Measurements from ENCODE around the gene PRR19.

The PRR19 gene

GRCh38 chr19:42355896-42356295 lies 54.0 kb downstream of the PRR19 start:
- Histone ChIP-seq H3K9me3 (ENCODE audit: insufficient read depth, low read depth, low read length) (no peaks in the 10 kb centered on the region), H3K9ac (ENCODE audit: low read depth, low read length, poor library complexity, severe bottlenecking) (no peak overlapping the region)

DNA sequence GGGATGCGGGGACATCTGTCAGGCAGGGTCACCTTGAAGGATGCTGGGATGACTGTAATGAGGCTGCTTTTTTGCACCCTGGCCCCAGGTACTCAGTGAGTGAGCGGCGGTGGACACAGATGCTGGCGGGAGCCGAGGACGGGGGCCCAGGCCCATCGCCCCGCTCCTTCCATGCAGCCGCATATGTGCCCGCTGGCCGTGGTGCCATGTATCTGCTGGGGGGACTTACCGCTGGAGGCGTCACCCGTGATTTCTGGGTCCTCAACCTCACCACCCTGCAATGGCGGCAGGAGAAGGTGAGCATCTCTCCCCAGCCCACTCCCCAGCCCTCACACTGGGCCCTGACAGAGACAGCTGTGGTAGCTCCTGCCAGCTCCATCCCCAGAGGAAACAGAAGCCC lies 54.8 kb downstream of the PRR19 start:
- Histone ChIP-seq H2AFZ (ENCODE audit: low read length) (no peak overlapping the region), H3K4me2 (ENCODE audit: low read depth, low read length, poor library complexity, severe bottlenecking) (no peak overlapping the region), H3K27me3 (ENCODE audit: insufficient read depth, low read length, poor library complexity, severe bottlenecking) (no peaks in the 10 kb centered on the region), H3K79me2 (ENCODE audit: insufficient read depth, low read length) (no peaks in the 10 kb centered on the region), H3K9me3 (ENCODE audit: insufficient read depth, low read depth, low read length) (no peaks in the 10 kb centered on the region), H3K9me2 (replicated peaks; ENCODE audit: low read depth, low read length) (no peaks in the 10 kb centered on the region), H3K36me3 (ENCODE audit: insufficient read depth, low read length) (peaks cover 7% of the 10 kb centered on the region; the same call in 1 of the 2 replicates), H3K4me1 (ENCODE audit: insufficient read depth, low read length, poor library complexity, severe bottlenecking) (no peaks in the 10 kb centered on the region), H3K9ac (ENCODE audit: low read depth, low read length, poor library complexity, severe bottlenecking) (no peak overlapping the region), H3K4me3 (ENCODE audit: low read length, poor library complexity, severe bottlenecking) (no peak overlapping the region), H3F3A (ENCODE audit: low read depth) (no peaks in the 10 kb centered on the region), H4K20me1 (ENCODE audit: insufficient read depth, low read length, poor library complexity, severe bottlenecking) (no peaks in the 10 kb centered on the region)
- TF ChIP-seq, protein P1, sequence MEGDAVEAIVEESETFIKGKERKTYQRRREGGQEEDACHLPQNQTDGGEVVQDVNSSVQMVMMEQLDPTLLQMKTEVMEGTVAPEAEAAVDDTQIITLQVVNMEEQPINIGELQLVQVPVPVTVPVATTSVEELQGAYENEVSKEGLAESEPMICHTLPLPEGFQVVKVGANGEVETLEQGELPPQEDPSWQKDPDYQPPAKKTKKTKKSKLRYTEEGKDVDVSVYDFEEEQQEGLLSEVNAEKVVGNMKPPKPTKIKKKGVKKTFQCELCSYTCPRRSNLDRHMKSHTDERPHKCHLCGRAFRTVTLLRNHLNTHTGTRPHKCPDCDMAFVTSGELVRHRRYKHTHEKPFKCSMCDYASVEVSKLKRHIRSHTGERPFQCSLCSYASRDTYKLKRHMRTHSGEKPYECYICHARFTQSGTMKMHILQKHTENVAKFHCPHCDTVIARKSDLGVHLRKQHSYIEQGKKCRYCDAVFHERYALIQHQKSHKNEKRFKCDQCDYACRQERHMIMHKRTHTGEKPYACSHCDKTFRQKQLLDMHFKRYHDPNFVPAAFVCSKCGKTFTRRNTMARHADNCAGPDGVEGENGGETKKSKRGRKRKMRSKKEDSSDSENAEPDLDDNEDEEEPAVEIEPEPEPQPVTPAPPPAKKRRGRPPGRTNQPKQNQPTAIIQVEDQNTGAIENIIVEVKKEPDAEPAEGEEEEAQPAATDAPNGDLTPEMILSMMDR (conservative IDR thresholded peaks at IDR 0.05; ENCODE audit: low read length) = no peak
- no peak for TF ChIP-seq EZH2phosphoT487 (IDR thresholded peaks at IDR 0.05; ENCODE audit: borderline replicate concordance)

More at GRCh38 chr19:42355896-42356295, 54.0 kb downstream of the PRR19 start:
- Histone ChIP-seq H3K4me3 (ENCODE audit: low read length, poor library complexity, severe bottlenecking) (no peak overlapping the region), H4K20me1 (ENCODE audit: insufficient read depth, low read length, poor library complexity, severe bottlenecking) (no peaks in the 10 kb centered on the region), H3K27me3 (ENCODE audit: insufficient read depth, low read length, poor library complexity, severe bottlenecking) (no peaks in the 10 kb centered on the region), H2AFZ (ENCODE audit: low read length) (no peak overlapping the region), H3F3A (ENCODE audit: low read depth) (no peaks in the 10 kb centered on the region), H3K4me1 (ENCODE audit: insufficient read depth, low read length, poor library complexity, severe bottlenecking) (no peaks in the 10 kb centered on the region), H3K9me2 (replicated peaks; ENCODE audit: low read depth, low read length) (no peaks in the 10 kb centered on the region), H3K79me2 (ENCODE audit: insufficient read depth, low read length) (no peaks in the 10 kb centered on the region), H3K36me3 (ENCODE audit: insufficient read depth, low read length) (peaks cover 7% of the 10 kb centered on the region; the same call in 1 of the 2 replicates), H3K4me2 (ENCODE audit: low read depth, low read length, poor library complexity, severe bottlenecking) (no peak overlapping the region)
- TF ChIP-seq, protein P1 (conservative IDR thresholded peaks at IDR 0.05; ENCODE audit: low read length) = no peak
- no peak for TF ChIP-seq EZH2phosphoT487 (IDR thresholded peaks at IDR 0.05; ENCODE audit: borderline replicate concordance)

DNA sequence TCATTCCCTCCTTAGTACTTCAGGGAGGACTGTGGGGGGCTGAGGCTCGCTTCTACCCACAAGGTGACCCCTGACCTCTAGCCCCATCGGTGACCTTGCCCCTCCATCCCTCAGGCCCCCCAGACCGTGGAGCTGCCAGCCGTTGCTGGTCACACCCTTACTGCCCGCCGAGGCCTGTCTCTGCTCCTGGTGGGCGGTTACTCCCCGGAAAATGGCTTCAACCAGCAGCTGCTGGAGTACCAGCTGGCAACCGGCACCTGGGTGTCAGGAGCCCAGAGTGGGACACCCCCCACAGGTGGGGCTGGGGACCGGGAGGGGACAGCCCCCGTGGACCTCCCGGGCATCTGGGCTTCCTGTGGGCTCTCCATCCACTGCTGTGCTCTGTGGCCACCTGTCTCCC lies 55.4 kb downstream of the PRR19 start:
- no peaks in the 10 kb centered on the region for H3K9me2 ChIP-seq (replicated peaks; ENCODE audit: low read depth, low read length)
- no peaks in the 10 kb centered on the region for H3K27me3 ChIP-seq (ENCODE audit: insufficient read depth, low read length, poor library complexity, severe bottlenecking)
- no peaks in the 10 kb centered on the region for H4K20me1 ChIP-seq (ENCODE audit: insufficient read depth, low read length, poor library complexity, severe bottlenecking)
- no peaks in the 10 kb centered on the region for H3K4me1 ChIP-seq (ENCODE audit: insufficient read depth, low read length, poor library complexity, severe bottlenecking)
- H3K9me3 ChIP-seq (ENCODE audit: insufficient read depth, low read depth, low read length) = no peaks in the 10 kb centered on the region
- no peak overlapping the region for H3K4me3 ChIP-seq (ENCODE audit: low read length, poor library complexity, severe bottlenecking)
- TF ChIP-seq EZH2phosphoT487 (IDR thresholded peaks at IDR 0.05; ENCODE audit: borderline replicate concordance) = no peak
- TF ChIP-seq, protein P1 (conservative IDR thresholded peaks at IDR 0.05; ENCODE audit: low read length) = no peak
- no peaks in the 10 kb centered on the region for H3K79me2 ChIP-seq (ENCODE audit: insufficient read depth, low read length)
- H2AFZ ChIP-seq (ENCODE audit: low read length) = no peak overlapping the region
- H3K36me3 ChIP-seq (ENCODE audit: insufficient read depth, low read length) = peaks cover 7% of the 10 kb centered on the region; the same call in 1 of the 2 replicates
- H3F3A ChIP-seq (ENCODE audit: low read depth) = no peaks in the 10 kb centered on the region
- no peak overlapping the region for H3K4me2 ChIP-seq (ENCODE audit: low read depth, low read length, poor library complexity, severe bottlenecking)
- no peak overlapping the region for H3K9ac ChIP-seq (ENCODE audit: low read depth, low read length, poor library complexity, severe bottlenecking)
